HG02852 (cell line): Measurements from ENCODE around the gene CDIPT.
"Not testable (repeated sequence)": the region's sequence is repeated elsewhere in the genome, so short reads cannot be mapped to it uniquely, and the experiment has no call there.

ENCODE experiments used
- ATAC-seq: cut with Tn5 transposase; IDR thresholded peaks from one replicate; pipeline ENCODE4 v1.9.1; 2021; ENCODE audit warnings: mild to moderate bottlenecking, moderate library complexity; ENCODE audit not compliant: unreplicated experiment

Gene CDIPT

DNA sequence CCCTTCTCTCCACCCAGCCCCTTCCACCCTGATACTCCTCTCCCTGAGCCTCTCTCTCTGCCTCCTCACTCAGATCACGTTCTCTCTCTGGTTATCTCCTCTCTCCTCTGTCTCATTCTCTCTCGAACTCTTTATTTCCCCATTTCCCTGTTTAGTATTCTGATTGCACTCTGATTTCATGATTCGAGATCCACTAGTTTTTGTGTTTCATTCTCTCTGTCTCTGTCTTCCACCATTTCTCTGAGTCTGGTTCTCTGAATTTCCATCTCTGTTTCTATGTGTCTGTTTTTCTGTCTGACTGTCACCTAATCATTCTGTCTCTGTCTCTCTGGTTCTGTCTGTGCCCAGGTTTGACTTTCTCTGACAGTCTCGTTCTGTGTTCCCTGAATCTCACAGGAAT, 34.3 kb upstream of the CDIPT start:
- ATAC-seq: no peak

GRCh38 chr16:29896841-29897240, 33.8 kb upstream of the CDIPT start:
- no peak for ATAC-seq

- no peak for ATAC-seq
These were observed 31.3 kb upstream of the CDIPT start for GRCh38 chr16:29894352-29894751.

DNA sequence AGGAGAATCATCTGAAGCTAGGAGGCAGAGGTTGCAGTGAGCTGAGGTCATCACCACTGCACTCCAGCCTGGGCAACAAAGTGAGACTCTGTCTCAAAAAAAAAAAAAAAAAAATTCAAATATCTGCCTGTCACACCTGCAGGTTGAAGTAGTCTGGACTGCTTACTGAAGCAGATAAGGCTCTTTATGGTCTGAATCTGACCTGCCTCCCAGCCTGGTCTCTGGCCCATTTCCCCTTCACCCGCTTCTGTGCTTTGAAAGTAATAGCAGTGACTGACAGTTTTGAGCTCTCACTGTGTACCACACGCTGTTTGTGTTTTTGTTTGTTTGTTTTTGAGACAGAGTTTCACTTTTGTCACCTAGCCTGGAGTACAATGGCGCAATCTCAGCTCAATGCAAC, 30.5 kb upstream of the CDIPT start:
- no peak for ATAC-seq

DNA sequence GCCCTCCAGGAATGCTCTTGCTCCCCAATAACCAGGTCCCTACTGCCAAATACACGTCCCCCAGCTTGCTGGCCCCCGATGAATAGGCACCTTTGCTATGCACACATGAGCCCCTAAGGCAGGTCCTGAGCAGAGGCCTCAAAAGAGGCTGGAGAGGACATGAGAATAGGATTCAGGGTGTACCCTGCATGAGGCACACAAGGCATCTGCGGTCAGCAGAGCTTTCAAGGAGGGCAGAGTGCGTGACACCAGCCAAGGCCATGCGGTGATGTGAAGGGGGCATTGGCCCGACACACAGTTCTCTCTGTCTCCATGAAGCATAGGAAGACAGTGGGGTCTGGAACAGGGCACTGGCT, 29.4 kb upstream of the CDIPT start:
- ATAC-seq: no peak

DNA sequence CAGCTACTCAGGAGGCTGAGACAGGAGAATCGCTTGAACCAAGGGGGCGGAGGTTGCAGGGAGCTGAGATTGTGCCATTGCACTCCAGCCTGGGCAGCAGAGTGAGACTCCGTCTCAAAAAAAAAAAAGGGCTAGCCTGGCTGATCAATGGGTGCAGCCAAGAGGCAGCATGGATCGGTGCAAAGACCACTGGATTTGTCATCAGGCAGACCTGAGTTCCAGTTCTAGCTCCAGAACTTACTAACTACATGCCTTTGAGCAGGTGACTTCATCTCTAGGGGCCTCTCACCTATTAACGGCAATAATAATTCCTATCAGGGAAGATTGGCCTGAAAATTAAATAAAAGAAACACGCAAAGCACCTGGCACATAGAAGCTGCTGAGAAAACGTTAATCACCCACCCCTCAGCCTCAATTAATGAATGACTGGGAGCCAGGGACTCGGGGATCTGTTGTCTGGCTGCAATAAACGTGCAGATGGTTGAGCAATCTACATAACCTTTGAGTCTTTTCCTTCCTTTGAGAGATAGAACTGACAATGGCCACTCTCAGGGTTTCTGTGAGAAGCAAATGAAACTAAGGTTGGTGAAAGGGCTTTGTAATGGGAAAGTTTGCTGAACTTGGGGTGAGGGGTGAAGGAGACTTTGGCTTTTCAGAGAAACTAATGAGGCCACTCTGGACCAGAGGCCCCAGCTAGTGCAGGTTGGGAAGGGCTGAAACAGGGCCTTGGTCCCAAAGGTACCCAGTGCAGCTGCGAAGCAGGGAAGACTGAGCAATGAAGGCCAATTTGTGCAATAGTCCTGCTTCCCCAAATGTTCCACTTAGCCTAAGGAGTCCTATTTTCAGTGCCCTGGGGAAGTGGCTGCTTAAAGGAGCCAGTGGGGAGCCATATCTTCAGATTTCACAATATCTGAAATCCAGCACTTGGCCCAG, 28.8 kb upstream of the CDIPT start:
- ATAC-seq: no peak

DNA sequence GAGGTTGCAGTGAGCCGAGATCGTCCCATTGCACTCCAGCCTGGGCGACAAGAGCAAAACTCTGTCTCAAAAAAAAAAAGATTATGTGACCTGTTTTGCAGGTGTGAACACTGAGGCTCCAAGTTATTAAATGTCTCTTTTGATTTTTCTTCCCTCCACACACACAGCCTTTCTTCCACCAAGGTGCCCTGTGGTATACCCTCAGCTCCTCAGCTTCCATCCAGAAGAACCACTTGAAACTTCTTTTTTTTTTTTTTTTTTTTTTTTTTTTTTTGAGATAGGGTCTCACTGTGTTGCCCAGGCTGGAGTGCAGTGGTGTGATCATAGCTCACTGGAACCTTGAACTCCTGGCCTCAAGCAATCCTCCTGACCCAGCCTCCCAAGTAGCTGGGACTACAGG, 26.3 kb upstream of the CDIPT start:
- not testable (repeated sequence) for ATAC-seq

DNA sequence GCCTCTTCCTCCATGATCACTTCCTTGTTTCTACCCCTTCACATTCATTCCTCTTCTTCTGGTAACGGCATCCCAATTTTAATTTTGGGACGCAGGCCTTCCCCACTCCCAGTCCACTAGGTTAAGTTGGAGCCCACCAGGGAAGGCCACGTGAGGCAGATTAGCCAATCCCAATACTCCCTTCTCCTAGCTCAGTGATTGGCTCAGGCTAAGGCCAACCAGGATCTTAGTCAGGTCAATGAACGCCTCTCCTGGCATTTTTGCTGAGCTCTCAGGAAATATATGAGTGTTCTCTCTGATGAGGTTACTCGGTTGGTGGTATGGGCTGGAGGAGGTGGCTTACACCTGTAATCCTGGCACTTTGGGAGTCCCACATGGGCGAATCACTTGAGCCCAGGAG, 21.0 kb upstream of the CDIPT start:
- no peak for ATAC-seq

DNA sequence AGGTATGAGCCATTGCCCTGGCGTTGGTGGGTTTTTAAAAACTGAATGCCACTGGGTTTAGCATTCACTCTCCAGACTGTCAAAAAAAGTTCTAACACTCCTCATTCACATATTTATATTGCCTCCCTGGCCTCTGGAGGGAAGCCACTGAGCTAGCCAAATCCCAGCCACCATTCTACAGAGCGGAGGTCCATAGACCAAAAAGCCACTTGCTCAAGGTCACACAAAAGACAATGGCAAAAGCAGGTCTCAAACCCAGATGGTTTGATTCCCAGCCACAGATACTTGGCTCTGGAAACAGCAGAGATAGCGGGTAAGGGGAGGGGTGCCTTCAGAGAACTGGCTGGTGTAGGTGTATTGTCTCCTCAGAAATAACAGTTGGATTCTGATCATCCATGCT, 18.0 kb upstream of the CDIPT start:
- no peak for ATAC-seq

DNA sequence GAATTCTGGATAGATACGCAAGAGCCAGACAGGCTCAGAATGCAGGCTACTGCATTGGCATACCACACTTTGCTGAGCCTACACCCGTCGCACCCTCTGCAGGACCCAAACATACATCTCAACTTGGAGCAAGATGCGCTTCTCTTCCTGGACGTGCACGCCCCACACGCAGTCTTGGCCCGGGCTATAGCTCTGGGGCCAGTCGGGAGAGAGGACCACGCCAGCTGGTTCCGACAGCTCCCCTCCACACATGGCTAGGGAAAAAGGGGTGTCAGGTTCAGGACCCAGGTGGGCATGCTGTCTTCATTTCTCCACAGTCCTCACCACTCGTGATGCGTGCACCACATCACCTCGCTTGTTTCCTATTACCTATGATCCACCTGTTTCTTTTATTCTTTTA, 15.1 kb upstream of the CDIPT start:
- no peak for ATAC-seq

DNA sequence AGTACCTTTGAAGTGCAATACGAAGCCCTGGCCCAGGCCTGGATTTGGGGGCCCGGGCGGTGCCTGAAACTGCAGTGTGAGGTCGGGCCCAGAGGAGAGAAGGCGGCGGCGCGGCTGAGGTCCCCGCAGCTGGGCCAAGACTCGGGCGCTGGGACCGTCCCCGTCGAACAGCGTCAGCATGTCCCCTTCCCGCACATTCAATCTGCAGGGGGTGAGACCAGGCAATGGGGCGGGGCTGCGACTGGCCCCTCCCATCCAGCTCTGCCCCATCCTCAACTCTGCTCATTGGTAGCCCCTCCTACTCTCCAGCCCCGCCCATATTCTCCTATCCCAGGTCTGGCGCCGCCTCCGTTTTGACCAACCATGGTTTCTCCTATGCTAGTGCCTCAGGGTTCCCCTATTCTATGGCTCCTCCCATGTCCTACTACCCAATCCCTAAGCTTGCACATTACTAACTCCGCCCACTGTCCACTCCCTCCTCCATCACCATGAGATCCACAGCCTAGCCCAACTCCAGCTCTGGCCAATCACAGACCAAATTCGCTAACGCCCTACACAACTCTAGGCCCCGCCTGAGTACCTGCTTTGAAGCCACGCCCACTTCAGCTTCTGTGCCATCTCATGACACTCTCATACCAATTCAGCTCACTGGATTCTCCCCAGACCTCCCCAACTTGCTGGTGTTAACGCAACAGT, 14.4 kb upstream of the CDIPT start:
- ATAC-seq: no peak

DNA sequence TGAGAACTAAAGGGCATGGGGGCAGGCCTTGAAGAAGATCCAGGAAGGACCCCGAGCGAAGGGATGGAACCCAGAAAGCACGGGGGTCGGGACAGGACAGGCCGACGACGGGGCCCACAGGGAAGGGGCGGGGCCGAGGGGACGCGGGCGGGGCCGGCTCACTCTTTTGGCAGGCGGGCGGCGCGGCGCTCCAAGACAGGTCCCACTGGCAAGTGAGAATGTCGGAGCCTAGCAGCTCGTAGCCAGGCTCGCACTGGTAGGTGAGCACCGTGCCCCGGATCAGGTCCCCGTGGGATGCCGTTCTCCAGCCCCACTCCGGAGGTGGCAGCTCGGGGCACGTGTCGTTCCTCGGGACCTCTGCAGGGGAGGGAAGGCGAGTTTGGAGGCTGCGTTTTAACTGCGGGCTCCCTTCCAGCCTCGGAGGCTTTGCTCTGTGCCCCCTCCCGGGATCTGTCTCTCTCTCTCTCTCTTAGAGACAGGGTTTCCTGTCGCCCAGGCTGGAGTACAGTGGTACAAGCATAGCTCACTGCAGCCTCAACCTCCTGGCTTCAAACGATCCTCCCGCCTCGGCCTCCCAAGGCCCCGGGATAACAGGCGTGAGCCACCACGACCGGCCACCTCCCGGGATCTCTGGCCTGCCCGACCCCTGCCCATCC, 13.7 kb upstream of the CDIPT start:
- no peak for ATAC-seq

- ATAC-seq: no peak
These were observed 13.2 kb upstream of the CDIPT start for GRCh38 chr16:29876217-29876593.

DNA sequence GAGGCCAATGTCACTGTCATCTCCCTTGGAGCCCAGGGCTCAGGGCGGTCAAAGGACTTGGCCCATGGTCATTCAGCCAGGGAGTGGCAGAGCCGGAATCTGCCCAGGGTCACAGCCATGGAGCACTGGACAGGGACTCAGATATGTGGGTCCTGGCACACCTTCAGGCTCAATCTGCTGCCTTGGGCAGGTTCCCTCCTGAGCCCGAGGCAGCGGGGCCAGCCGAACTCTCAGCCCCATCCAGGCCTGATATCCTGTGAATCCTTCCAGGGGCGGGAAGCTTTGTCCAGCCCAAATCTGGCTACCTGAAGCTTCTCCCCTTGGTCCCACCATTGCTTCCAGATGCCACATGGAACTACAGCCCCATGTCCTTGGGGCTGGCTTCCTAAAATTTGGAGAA, 12.2 kb upstream of the CDIPT start:
- no peak for ATAC-seq

- ATAC-seq: no peak
These were observed 10.3 kb upstream of the CDIPT start for GRCh38 chr16:29873319-29873718.

DNA sequence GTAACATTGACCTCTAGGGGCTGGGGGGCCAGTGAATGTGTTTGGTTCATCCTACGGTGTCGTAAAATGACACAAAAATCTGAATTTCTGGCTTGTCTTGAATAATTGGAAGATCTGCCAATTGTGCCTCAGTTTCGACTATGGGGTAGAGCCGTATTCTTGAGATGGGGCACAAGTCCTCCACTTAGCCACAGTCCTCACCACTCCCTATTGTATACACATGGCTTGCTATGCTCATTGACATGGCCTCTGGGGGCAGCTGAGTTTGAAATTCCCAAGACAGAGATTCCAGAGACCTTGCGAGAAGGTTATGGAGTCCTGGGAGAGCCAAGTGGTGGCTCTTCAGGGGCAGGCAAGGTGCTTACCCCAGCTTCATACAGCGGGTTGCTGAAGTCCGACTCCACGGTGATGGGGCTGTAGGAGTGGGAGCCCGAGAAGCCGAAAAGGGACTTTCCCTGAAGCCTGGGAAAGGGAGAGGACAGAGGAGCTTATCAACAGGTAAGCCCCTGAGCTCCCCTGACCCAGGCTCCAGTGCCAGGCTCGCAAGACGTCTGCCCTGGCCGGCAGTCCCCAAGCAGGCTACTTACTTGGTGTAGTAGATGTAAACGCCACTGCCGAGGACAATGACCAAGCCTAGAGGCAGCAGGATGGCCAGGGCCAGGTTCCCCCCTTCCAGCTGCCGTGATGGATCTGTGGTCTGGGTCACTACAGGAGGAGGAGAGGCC, 9.0 kb upstream of the CDIPT start:
- no peak for ATAC-seq

DNA sequence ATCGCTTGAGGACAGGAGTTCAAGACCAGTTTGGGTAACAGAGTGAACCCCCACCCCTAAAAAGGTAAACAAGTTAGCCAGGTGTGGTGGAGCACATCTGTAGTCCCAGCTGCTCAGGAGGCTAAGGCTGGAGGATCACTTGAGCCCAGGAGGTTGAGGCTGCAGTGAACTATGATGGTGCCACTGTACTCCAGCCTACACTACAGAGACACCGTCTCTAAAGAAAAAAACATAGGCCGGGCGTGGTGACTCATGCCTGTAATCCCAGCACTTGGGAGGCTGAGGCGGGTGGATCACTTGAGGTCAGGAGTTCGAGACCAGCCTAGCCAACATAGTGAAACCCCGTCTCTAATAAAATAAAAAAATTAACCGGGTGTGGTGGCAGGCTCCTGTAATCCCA, 6.0 kb upstream of the CDIPT start:
- ATAC-seq: not testable (repeated sequence)

GRCh38 chr16:29868396-29869009, 5.5 kb upstream of the CDIPT start:
- no peak for ATAC-seq

GRCh38 chr16:29864205-29864604, 1.2 kb upstream of the CDIPT start:
- no peak for ATAC-seq

DNA sequence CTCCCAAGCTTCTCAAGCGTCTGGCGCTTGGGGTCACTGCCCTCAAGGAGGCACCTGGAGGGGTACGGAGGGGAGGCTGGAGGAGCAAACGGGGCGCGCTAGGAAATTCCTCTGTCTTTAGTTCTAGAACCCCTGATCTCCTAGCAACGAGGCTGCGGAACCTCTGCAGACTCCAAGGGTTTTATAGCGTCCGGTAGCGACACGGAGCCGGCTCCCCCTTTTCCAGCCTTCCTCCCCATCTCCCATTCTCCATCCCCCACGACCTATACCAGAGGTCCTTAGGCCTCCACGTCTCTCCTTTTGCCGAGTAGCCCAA, 601 bp upstream of the CDIPT start:
- ATAC-seq: no peak

- no peak for ATAC-seq
These were observed 593 bp downstream of the CDIPT start for GRCh38 chr16:29862383-29862883.
